OCI-M2 (cell line): ENCODE data around the gene MEG3.
"Not testable (repeated sequence)": the region's sequence is repeated elsewhere in the genome, so short reads cannot be mapped to it uniquely, and the experiment has no call there.

ENCODE experiments used
- DNase-seq: peaks from one replicate; lab custom pipeline; 2025; ENCODE audit not compliant: unreplicated experiment; lab: John Stamatoyannopoulos, UW

MEG3 gene

DNA sequence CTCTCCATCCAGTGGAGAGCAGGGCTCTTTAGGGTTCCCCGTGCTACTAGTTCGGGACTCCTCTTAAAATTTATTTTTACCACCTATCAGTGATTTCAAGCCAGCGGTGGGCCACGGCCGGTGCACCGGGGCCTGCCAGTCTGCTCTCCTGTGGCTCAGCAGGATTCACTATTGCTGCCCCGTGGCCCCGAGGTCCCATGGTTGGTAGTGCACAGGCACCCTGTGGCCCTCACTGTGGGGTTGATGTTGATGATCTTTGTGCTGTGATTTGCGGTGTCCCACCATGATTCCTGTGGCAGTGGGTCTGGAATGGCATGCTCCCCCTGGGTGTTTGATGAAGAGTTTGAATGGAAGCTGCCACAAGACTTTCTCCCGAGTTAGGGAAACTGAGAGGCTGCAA is 12.6 kb upstream of the MEG3 start:
- DNase-seq = no peak

- DNase-seq = no peak
Measured at GRCh38 chr14:100815478-100816285, 10.2 kb upstream of the MEG3 start.

- DNase-seq = no peak
Measured at GRCh38 chr14:100816286-100816949, 9.5 kb upstream of the MEG3 start.

- no peak for DNase-seq
Measured at GRCh38 chr14:100816950-100817901, 8.7 kb upstream of the MEG3 start.

- DNase-seq = no peak
Measured at GRCh38 chr14:100818221-100818699, 7.7 kb upstream of the MEG3 start.

DNA sequence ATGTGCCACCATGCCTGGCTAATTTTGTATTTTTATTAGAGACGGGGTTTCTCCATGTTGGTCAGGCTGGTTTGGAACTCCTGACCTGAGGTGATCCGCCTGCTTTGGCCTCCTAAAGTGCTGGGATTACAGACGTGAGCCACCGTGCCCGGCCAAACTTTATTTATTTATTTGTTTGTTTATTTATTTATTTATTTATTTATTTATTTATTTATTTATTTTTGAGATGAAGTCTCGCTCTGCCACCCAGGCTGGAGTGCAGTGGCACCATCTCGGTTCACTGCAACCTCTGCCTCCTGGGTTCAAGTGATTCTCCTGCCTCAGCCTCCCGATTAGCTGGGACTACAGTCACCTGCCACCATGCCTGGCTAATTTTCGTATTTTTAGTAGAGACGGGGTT is 7.0 kb upstream of the MEG3 start:
- not testable (repeated sequence) for DNase-seq

- DNase-seq = no peak
Measured at GRCh38 chr14:100819453-100819828, 6.5 kb upstream of the MEG3 start.

- DNase-seq = no peak
Measured at GRCh38 chr14:100819829-100820475, 6.0 kb upstream of the MEG3 start.

- no peak for DNase-seq
Measured at GRCh38 chr14:100820957-100821356, 5.0 kb upstream of the MEG3 start.

DNA sequence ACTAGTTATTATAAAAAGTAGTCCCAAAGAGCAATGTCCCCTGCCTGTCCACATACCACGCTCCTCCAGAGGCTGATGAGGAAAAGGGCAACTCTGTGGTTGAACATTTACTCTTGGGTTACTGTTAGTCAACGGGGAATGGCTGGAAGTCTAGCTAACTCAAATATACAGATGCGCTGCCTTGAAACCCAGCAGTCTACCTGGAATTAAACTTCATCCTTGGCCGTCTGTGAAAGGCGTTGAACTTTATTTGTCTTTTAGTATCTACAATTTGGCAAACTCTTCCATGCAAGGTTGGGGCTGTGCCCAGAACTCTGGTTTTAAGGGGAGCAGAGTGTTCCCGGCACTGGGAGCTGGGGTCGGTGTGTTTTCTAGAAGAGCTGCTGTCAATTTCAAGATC is 3.9 kb upstream of the MEG3 start:
- DNase-seq = no peak

DNA sequence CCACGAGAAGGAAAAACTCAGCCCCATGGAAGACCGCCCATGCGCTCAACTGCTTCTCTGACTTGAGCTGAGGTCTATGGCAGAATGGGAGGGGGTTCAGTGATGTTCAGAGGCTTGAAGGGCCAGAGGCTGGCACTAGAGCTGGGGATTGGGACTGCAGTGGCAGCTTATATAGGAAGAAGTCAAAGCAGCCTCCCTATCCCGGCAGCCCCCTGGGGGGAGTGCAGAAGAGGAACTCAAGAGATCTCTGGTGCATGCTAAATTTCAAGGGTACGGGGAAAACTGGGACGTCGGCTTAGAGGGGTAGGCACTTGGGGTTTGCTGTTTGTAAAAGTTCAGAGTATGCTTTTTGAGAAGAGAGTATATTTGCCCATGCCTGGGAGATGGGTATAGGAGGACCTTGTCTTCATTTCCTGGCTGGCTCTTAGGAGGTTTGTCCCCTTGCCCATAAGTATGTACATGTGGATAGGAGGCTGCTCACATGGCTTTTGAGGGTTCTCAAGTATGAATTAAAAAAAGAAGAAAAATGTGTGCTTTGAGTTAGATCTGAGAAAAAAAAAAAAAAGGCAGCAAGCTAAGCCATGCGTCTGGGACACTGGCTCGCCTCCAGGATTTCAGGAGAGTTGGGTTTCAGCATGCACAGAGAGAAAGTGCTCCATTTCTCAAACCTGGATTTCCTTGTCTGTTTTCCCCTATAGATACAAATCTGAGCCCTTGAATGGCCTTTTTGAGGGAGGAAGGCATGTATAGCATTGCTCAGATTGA is 3.2 kb upstream of the MEG3 start:
- no peak for DNase-seq

DNA sequence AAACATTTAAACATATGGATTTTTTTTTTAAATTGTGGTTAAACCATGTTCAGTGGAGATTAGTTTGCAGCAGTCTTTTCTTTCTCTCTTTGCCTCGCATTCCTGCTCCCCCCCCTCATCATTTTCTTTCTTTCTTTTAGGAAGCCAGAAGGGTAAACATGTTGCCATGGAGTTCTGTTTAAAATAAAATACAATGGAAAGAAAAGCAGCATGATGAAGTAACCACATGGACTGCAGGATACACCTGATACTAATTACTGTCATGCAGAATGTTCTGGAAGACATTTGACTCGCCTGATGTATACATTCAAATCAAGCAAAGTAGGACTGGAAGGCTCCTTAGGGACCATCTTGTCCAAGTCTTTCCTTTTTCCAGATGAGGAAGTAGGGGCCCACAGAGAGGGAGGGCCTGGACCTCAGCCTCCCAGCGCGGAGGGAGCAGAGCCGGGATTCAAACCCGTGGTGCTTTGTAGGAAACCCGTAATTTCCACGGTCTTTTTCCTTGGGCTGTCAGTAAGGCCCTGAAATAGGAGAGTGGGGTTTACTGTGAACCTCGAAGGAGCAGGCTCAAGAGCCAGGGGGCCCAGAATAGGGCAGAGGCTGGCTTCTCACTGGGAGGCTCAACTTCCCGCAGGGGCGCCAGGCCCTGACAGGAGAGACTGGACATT is 2.4 kb upstream of the MEG3 start:
- no peak for DNase-seq

DNA sequence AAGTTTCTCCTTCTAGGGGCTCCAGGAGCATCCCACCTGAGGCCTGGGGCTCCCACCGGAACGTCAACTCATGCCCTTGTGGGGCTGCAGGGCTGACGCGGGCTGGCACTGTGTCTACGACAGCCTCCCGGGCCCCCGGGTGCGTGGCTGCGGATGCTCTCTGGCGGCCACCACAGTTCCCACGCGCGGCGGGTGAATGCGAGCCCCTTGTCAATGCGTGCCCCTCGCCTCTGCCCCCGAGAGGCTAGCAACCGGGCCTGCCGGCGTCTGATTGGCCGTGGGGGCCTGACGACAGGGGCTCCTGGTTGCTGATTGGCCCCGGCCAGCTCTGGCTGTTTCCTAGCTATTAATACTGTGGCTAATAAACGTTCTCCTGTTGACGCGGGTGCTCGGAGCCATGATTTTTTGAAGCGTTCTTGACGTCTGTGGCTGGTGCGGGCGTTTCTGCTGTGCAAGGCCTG is 1.8 kb upstream of the MEG3 start:
- no peak for DNase-seq

DNA sequence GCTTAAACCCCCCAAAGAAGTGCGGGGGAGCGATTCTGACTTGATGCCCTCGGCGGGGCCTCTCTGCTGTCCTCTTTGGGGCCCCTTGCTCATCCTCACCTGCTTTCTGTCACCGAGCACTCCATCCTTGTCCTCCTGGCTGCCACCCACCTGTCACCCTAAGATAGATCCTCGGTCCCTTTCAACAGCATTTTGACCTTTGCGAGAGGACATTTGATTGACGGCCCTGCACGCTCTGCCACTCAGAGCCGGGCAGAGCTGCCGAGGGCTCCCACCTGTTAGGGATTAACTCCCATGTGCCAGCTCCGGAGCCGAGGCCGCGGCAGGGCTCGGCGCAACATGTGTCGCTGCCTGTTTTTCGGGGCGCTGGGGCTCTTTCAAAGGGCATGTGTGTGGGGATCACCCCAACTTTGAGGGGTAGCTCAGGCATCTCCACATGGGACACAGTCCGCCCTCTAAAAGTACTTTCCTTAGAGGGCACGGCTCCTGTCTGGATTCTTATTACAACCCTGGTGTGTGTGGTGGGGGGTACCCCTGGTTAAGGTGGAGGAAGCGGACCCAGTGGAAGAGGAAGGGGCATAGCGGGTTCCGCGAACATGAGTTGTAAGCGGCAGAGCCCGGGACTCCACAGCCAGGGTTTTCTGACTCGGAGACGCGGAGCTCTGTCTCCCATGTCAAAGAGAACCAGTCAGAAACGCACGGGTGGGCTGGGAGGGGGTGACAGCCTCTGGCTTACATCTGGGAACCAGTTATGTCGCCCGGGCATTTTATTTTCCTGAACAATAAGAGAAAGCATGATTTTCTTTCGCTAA is 811 bp upstream of the MEG3 start:
- DNase-seq = no peak

- DNase-seq = no peak
Measured at GRCh38 chr14:100826391-100827100, 628 bp downstream of the MEG3 start.

GRCh38 chr14:100827101-100828021 is 1.4 kb downstream of the MEG3 start:
- no peak for DNase-seq
